DMS53 treated with DMSO at 0.1 percent for 48 hours (cell line): Measurements from ENCODE around the gene C2CD2.
A peak's percentile ranks its signal among the peaks of the same experiment; 100 is the strongest.
"Not testable (repeated sequence)": the region's sequence is repeated elsewhere in the genome, so short reads cannot be mapped to it uniquely, and the experiment has no call there.

ENCODE experiments used
- DNase-seq: peaks from one replicate; lab custom pipeline; 2025; ENCODE audit not compliant: unreplicated experiment; lab: John Stamatoyannopoulos, UW

C2CD2 gene

GRCh38 chr21:41958886-41959563 lies 5.2 kb upstream of the C2CD2 start:
- DNase-seq, result no peak

DNA sequence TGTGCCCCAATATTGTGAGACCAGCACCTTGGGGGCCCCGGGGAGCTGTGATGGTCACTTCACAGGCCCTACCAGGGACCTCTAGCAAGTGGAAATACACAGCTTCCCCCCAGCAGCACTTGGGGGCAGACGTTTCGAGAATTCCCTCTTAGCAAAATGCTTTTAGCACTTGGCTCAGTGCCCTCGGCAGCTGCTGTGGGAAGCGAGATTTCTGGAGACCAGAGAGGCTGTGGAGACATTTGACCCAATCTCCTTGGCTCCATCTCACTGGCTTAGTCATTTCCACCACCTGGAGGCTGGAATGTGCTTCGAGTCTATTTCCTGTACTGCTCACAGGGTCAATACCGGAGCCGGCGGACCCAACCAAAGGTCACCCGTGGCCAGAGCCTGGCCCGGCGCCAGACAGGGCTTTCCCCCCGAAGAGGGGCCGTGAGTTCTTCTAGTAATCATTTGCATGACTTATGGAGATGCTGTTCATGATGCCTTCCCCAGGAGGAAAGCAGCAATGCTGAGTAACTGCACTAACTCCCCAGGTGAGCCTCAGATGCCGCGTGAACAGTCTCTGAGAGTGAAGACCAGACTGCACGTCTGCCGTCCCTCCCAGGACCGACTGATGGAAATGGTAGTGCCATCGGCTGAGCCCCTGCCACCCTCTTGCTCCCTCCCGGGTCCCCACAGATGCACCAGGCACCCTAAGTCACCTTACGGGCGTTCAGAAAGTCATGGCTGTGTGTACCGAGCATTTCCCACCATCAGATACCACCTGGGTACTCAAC lies 4.4 kb upstream of the C2CD2 start:
- DNase-seq, result peak; percentile 13

- DNase-seq, result no peak
These were observed 3.3 kb upstream of the C2CD2 start for GRCh38 chr21:41956926-41957729.

DNA sequence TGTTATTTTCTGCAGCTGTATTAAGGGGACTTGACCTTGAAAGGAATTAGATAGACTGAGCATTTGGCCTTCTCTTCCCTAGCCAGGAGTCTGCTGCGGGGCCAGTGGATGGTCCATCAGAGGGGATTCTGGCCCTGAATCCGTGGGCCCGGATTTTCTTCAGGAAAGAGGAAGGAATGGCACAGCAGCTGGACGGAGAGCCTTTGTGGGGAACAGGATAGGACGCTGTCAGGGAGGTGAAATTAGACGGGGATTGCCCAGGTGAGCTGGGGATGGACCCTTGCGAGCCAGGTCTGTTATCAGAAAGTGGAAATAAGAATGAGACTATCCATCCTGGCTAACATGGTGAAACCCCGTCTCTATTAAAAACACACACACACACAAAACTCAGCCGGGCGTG lies 1.7 kb upstream of the C2CD2 start:
- DNase-seq, result no peak

DNA sequence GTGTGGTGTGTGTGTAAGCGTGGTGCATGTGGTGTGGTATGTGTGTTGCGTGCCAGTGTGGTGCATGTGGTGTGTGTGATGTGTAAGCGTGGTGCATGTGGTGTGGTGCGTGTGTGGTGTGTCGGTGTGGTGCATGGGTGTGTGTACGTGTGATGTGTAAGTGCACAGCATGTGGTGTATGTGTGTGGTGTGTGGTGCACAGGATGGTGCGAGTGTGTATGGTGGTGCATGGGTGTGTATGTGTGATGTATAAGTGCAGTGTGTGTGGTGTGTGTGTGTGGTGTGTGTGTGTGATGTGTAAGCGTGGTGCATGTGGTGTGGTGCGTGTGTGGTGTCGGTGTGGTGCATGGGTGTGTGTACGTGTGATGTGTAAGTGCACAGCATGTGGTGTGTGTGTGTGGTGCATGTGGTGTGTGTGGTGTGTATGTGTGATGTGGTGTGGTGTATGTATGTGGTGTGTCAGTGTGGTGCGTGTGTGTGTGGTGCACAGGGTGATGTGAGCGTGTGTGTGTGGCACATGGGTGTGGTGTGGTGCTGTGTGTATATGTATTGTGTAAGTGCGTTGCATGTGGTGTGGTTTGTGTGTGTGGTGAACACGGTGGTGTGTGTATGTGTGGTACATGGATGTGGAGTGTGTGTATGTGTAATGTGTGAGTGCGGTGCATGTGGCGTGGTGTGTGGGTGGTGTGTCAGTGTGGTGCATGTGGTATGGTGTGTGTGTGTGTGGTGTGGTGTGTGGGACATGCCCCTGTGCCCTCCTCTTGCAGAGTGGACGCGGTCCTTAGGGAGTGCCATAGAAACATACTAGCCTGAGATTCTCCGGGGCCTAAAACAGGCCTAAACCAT lies 1.1 kb upstream of the C2CD2 start:
- no peak for DNase-seq

DNA sequence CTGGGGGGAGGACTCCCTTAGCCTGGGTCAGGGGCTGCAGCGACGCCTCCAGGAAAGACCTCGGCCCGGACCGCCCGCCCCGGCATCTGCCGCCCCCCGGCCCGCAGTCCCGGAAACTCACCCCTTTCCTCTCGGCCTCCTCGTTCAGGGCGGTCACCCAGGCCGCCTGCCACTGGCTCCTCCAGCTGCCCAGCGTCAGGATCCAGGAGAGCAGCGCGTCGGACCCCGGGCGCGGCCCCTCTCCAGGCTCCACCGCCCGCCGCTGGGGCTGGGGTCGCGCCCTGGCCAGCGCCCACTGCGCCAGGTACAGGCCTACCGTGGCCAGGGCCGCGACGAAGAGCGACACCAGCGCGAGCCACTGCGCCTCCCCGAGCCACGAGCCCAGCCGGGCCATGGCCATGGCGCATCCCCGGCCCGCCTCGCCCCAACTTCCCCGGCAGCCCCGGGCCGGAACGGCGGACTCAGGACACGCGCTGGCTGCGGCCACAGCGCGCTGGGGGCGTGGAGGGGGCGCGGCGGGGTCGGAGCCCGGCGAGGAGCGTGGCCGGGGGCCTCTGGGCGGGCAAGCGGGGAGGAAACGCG lies 478 bp downstream of the C2CD2 start:
- no peak for DNase-seq

GRCh38 chr21:41952568-41953248 lies 1.1 kb downstream of the C2CD2 start:
- DNase-seq, result no peak

GRCh38 chr21:41951876-41952567 lies 1.8 kb downstream of the C2CD2 start:
- no peak for DNase-seq

GRCh38 chr21:41950941-41951351 lies 2.9 kb downstream of the C2CD2 start:
- no peak for DNase-seq

- not testable (repeated sequence) for DNase-seq
These were observed 4.2 kb downstream of the C2CD2 start for GRCh38 chr21:41949631-41950030.

- no peak for DNase-seq
These were observed 4.9 kb downstream of the C2CD2 start for GRCh38 chr21:41948901-41949300.

DNA sequence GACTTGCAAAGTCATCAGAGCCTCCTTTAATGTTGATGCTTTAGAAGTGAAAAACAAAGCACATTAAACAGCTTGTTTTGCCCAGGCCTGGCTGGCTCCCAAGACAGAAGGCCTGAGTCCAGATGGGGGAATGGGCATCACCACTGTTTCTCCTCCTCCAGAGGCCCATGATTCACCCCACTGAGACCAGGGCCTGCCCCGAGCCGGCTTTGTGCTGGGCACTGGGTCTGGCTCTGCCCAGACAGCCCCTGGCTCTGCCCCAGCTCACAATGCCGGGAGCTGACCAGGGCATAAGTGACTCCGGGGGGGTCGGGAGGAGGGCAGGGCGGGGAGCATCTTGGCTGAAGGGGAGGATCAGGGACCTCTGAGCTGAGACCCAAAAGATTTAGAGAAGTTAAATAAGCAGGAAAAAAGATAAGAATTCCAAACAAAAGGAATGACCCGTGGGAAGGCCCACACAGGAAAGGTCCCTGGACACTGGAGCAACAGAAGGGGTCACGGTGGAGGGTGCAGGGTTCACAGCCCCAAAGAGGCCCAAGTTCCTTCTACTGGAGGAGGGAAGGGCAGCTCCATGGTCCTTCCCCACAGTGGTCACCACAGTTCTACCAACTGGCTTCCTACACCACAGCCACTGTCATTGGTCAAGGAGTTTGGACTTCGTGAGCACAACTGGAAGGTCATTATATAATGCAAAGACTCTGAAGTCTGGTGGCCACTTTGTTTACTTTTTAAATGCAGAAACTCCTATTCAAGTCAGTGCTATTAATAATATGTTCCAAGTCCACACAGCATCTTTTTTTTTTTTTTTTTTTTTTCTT lies 5.5 kb downstream of the C2CD2 start:
- no peak for DNase-seq

- DNase-seq, result no peak
These were observed 7.8 kb downstream of the C2CD2 start for GRCh38 chr21:41945982-41946381.

DNA sequence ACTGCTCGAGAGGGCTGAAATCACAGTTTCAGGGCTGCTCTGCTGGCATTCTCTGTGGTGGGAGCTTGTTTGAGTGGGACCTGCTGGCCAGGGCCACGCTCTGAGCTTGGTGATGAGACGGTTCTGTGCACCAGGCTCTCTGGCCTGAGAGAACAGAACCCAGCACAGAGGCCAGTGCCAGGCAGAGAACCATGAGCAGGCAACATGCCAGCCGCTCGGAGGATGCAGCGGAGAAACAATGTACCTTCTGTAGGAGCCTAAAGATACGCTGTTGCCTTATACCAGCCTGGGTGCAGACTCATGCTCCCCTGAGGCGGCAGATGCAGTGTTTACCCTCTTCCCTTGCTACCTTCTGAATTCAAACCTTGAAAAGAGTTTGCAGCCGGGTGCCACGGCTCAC lies 10.0 kb downstream of the C2CD2 start:
- no peak for DNase-seq

- no peak for DNase-seq
These were observed 11.4 kb downstream of the C2CD2 start for GRCh38 chr21:41942457-41942856.

- no peak for DNase-seq
These were observed 11.9 kb downstream of the C2CD2 start for GRCh38 chr21:41941941-41942340.

GRCh38 chr21:41940431-41940830 lies 13.4 kb downstream of the C2CD2 start:
- DNase-seq, result no peak

- DNase-seq, result no peak
These were observed 14.4 kb downstream of the C2CD2 start for GRCh38 chr21:41939391-41939790.
